ENCODE measurements around the gene EP400. TPM values are rescaled to one million over a fixed set of nuclear protein-coding genes. Genes with fewer than 3 reads are reported as not detected.

The EP400 gene
- total and polyA plus RNA-seq, 9 of the 15 experiments (the other 6 are each of a cell fraction or from before 2014, with no cell fraction given): 4.5 to 58.0 (median 7.0) TPM

GRCh38 chr12:131983554-131983953 is 33.8 kb downstream of the EP400 start (continued):
- TF ChIP-seq ZNF407 (IDR thresholded peaks at IDR 0.05; ENCODE audit: low read depth) (no peak), ZBTB49 (CRISPR knock-in tag; IDR thresholded peaks at IDR 0.05; ENCODE audit: borderline replicate concordance) (no peak), CREB3 (tag; conservative IDR thresholded peaks at IDR 0.05; ENCODE audit: low read depth) (no peak), SAFB2 (IDR thresholded peaks at IDR 0.05; ENCODE audit: borderline replicate concordance, low read depth, low read length, severe bottlenecking) (no peak), MXI1 (IDR thresholded peaks at IDR 0.05; ENCODE audit: low read depth, low read length) (no peak), KLF1 (tag; IDR thresholded peaks at IDR 0.05) (no peak), ZNF583 (CRISPR knock-in tag; IDR thresholded peaks at IDR 0.05) (no peak), CHAMP1 (IDR thresholded peaks at IDR 0.05) (no peak), ARID3B (CRISPR knock-in tag; IDR thresholded peaks at IDR 0.05; ENCODE audit: borderline replicate concordance) (no peak), ZBTB9 (CRISPR knock-in tag; IDR thresholded peaks at IDR 0.05) (no peak)
